GM21786 (cell line): ENCODE measurements around the gene ZMYM2.

Source experiments
- ATAC-seq: cut with Tn5 transposase; IDR thresholded peaks from one replicate; pipeline ENCODE4 v1.9.1; 2021; ENCODE audit not compliant: unreplicated experiment

Gene ZMYM2

DNA sequence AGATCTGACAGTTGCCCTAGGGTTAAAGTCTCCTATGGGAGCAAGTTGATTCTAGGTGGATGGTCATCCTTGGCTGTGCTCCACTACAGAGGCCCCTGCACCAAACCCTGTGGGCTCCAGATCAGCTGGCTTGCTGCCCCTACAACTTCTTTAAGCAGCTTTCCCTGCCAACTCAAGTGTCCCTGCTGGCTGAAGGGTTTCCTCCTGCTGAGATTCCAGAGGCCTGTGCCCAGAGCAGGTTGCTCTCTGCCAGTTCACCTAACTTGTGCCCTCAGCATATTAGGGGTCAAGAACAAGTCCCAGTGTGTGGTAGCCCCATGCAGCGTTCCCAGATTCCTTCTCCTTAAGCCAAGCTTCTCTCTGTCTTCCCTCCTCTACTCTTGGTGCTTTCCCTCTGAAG lies 85.6 kb downstream of the ZMYM2 start:
- ATAC-seq = no peak

DNA sequence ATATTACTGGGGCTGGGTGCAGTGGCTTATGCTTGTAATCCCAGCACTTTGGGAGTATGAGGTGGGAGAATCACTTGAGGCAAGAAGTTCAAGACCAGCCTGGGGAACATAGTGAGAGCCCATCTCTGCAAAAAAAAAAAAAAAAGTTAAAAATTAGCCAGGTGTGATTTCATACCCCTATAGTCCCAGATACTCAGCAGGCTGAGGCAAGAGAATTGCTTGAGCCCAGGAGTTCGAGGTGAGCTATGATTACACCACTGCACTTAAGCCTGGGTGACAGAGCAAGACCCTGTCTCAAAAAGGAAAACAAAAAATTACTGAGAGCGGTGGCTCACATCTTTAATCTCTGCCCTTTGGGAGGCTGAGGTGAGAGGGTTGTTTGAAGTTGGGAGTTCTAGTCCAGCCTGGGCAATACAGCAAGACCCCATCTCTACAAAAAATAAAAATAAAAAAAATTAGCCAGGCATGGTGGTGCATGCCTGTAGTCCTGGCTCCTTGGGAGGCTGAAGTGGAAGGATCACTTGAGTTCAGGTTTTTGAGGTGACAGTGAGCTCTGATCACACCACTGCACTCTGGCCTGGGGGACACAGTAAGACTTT lies 87.5 kb downstream of the ZMYM2 start:
- ATAC-seq = no peak

DNA sequence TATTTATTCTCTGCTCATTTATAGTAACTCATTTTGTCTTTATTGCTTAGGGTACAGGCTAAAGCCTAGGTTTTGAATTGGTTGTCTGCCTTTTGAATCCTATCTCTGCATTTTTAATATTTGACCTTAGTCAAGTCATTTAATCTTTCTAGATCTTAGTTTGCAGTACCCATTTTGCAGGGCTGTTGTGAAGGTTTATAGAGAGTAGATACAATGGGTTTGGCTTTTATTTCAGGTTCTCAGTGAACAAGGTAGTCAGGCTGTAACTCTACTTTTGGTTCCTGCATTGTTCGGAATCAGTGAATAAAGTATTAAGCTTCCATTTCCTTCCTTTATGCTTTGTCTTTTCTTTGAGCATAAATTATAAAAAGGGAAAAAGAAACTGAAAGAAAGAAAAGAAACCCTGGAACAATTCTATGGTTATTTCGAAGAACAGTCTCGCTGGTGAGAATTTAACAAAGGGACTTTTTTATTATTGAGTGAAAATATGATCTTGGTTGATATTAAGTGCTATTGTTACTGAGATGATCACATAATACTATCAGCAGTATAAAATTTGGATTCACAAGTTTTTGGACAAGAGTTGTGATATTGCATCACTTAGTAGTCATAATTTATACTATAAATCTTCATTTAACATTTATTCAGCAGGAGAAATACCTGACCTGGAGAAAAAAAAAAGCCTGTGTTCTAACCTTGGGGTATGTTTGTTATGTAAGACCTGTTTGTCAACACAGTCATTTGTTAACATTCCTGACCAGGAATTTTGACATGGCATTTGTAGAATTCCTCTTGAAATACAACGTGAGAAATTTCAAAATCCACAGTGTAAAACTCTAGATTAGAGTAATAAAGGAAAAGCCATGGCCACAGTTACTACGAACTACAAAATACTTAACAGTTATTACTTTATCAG lies 91.3 kb downstream of the ZMYM2 start:
- no peak for ATAC-seq

DNA sequence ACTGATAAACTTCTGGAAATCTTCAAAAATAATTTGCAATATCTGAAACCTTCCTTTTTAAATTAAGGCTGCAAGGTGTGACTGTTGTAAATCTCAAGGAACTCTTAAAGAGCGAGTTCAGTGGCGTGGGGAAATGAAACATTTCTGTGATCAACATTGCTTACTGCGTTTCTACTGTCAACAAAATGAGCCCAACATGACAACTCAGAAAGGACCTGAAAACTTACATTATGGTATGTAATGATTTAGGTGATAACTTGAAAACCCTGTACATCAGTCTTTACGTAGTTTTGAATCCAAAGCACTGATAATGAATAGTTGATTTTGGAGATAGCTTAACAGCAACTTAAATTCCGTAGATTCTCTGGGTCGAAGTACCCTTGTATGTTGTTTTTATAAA lies 92.8 kb downstream of the ZMYM2 start:
- ATAC-seq = no peak

DNA sequence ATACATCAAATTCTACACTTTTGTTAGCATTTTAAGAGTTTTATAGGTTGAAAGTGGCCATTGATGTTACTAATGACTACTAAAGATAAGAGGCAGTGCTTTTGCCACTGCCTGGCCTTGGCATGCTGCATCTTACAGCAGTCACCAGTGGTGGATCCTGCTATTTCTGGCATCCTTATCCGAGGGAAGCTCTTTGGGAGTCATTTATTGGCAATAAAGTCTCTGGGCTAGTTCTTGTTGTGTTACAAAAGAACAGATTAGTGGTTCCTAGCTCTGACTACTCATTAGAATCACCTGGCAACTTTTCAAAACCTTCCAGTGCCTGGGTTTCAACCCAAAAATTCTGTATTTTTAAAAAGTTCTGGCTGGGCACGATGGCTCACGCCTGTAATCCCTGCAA lies 94.5 kb downstream of the ZMYM2 start:
- ATAC-seq = no peak

DNA sequence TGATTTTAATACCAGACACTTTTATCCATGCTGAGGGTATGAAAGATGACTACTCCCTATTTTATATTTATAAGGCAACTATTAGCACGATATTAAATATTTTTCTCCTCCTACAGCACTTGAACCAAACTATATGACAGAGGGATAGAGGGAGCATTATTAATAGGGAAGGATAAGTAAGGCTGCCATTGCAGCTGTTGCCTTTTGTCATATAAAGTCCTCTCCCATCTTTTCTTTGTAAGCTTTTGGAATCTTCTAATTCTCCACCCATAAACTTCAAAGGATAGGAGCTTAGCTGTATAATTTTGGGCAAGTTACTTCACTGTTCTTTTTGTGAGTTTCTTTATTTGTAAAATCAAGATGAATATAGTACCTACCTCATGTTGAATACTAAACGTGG lies 95.4 kb downstream of the ZMYM2 start:
- no peak for ATAC-seq

DNA sequence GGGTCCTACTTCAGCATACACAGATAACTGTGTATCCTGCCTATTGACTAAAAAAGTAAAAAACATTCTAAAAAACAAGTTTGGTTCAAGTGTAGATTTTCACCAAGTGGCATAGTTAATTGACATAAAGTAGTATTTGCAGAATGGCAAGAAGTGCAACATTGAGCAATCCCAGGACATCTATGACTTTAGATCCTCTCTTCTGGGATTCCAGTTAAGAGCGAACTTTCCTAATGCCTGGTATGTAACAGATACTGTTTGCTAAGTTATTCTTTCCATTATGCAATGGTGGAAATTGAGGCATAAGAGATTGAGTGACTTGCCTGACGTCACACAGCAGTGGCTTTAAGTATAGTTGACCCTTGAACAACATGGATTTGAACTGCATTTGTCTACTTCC lies 96.1 kb downstream of the ZMYM2 start:
- ATAC-seq = no peak

DNA sequence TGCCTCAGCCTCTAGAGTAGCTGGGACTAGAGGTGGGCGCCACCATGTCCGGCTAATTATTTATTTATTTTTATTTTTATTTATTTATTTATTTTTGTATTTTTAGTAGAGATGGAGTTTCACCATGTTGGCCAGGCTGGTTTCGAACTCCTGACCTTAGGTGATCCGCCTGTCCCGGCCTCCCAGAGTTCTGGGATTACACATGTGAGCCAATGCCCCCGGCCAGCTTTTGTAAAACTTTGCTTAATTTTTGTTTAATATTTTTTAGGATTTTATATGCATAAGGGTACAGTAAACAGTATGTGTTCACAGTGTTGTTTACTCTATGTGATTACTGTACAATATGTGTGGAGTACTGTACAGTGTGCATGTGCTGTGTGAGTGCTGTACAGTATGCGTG lies 98.7 kb downstream of the ZMYM2 start:
- ATAC-seq = no peak

DNA sequence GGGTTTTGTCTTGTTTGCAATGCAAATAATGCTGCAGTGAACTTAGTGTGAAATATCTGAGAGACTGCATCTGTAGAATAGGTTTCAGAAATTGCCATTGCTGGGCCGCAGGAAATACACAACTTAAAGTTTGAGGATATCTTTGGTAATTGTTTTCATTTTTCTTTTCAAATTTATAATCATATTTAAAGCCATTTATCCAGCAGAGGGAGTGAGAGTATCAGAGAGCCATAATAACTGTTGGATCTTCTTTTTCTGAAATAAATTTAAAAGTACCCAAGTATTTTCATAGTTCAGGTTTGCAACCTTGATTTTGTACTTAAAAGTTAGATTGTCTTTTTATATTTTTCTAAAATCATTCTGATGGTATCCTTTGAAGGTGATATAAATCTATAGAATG lies 99.4 kb downstream of the ZMYM2 start:
- no peak for ATAC-seq

DNA sequence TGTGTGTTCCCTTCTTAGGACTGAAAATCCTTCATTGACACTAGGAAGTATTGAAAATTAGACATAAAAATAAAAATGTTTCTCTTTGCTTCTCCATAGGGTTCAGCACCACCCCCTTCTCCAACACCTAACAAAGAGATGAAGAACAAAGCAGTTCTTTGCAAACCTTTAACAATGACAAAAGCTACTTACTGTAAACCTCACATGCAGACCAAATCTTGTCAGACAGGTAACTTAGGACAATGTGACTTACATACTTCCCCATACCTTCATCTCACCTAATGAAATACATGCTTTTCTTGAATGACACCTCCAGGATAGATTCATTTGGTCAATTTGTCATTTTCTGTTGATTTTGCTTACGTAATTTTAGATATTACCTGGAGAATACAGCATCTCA lies 99.9 kb downstream of the ZMYM2 start:
- no peak for ATAC-seq

DNA sequence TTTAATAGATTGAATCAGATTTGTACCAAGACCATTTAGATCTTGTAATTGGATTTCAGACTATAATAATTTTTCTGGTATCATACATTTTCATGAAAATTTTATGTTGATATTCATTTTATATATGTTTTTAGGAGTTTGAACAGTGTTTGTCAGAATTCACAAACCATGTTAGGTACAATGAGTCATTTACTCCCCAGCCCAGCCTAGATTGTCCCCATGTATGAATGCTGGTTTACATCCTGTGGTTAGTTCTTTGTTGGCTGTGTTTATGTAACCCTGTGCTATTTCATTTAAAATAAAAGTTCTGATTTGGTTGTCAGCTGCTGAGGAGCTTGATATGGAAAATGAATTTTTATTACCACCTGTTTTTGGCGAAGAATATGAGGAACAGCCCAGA lies 105.6 kb downstream of the ZMYM2 start:
- no peak for ATAC-seq

DNA sequence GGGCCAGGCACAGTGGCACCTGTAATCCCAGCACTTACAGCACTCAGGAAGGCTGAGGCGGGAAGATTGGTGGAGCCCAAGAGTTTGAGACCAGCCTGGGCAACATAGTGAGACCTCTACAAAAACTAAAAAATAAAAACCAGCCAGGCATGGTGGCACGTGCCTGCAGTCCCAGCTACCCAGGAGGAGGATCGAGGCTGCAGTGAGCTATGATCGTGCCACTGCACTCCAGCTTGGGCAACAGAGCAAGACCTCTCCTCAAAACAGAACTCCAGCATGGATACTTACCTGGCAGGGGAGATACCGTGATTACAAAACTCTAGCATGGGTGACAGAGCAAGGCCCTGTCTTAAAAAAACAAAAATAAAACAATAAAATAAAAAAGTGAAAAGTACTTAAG lies 107.0 kb downstream of the ZMYM2 start:
- no peak for ATAC-seq

DNA sequence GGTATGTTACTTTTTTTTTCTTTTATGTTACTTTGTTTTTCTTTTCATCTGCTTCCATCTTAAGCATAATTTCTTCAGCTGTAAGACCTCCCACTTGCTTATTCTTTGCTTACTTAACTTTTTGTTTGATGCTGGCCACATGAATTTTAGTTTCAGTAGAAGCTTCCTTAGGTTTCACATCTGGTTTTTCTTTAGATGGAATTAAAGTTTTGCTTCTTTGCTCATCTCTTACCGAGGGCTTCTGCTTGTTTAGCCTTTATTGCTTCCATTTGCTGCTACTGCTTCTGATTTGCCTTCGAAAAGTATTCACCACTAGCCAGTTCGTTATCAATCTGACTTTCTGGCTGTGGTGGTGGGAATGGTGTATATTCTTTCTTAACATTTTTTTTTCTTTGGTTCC lies 111.4 kb downstream of the ZMYM2 start:
- ATAC-seq = no peak

DNA sequence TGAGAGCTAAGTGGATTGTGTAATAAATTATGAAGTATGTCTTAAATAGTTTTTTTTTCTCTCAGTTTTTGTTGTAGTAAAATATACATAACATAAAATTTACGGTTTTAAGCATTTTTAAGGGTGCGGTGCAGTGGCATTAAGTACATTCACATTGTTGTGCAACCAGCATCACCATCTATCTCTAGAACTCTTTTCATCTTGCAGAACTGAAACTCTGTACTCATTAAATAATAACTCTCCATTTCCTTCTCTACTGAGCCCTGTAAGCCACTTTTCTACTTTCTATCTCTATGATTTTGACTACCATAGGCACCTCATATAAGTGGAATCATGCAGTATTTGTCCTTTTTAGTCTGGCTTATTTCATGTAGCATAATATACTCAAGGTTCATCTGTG lies 115.2 kb downstream of the ZMYM2 start:
- peak; percentile 91 for ATAC-seq

DNA sequence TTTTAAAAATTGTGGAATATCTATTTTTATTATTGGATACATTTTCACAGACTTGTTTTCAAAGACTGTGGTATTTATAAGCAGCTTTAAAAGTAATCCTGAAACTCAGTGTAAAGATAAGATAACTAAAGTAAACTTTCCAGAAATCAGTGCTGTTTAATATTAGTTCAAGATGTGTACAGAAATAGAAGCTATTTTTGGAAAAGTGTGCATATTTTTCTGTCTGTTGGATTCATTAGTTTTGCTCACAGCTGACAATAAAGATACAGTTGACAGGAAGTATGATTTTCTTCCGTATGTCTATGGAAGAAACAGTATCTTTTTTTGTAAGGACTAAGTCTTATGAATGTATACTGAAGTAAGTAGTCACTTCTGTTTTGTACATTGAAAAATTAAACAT lies 116.4 kb downstream of the ZMYM2 start:
- no peak for ATAC-seq

DNA sequence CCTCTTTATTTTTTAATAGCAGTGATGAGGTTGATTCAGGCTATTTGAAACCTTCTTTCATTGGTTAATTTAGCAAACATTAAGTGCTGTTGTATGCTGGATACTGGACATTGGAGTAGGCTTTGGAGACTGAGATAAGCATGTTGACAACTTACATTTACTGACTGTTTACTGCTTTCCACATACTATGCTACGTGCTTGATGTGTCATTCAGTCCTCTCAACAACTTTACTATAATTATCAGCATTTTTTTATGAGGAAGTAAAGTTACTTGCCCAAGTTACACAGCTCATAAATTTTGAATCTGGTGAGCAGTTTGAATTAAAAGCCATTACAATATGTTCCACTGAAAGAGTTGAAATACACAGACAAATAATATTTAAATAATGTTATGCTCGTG lies 118.6 kb downstream of the ZMYM2 start:
- ATAC-seq = no peak

DNA sequence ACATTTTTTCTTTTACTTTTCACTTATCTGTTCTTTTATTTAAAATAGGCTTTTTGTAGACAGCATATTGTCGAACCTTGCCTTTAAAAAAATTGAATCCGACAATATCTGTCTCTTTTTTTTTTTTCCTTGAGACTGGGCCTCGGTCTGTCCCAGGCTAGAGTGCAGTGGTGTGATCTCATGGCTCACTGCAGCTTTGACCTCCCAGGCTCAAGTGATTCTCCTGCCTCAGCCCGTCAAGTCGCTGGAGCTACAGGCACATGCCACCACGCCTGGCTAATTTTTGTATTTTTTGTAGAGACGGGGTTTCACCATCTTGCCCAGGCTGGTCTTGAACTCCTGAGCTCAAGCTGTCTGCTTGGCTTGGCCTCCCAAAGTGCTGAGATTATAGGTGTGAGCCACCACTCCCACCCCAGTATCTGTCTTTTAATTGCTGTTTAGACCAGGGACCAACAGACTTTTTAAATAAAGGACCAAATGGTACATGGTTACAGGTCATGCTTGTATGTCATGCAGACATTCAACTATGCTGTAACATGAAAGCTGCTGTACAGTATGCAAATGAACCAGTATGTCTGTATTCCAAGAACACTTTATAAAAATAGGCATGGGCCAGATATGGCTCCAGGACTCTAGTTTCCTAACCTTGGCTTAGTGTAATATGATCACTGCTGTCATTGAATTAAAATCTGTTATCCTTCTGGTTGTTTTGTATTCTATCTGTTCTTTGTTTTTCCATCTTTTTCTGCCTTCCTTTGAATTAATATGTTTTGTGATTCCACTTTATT lies 122.0 kb downstream of the ZMYM2 start:
- ATAC-seq = no peak

DNA sequence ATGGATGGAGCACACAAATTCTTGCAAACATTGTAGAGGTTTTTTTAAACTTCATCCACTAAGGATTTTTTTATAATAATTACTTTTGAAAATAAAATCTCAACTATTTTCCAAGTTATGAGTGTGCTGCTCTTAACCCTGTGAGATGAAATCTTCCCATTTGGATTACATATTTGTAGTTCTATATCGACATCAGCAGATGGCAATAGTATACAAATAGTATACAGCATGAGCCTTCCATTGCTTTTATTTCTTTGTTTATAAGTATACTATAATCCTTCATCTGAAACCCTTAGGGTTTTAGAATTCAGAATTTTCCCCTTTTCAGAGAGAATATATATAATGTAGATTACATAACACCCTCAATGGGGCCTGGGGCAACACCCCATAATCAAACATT lies 131.8 kb downstream of the ZMYM2 start:
- no peak for ATAC-seq

DNA sequence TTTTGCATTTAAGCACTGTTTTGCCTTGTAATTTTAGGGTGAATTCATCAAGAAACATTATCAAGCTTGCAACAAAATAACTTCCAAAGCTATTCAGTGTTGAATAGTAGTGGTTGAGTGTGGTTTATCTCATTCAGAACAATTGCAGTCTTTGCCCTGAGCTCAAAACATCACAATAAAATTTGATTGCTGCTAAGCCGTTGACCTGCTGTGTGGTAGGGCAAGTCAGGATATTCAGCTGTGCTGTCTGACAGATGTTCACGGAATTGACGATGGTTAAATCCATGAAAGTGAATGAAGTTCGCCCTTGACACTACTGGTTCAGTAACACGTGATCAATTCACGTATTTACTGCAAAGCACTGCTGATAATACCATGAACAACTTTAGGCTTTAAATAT lies 135.4 kb downstream of the ZMYM2 start:
- ATAC-seq = no peak

DNA sequence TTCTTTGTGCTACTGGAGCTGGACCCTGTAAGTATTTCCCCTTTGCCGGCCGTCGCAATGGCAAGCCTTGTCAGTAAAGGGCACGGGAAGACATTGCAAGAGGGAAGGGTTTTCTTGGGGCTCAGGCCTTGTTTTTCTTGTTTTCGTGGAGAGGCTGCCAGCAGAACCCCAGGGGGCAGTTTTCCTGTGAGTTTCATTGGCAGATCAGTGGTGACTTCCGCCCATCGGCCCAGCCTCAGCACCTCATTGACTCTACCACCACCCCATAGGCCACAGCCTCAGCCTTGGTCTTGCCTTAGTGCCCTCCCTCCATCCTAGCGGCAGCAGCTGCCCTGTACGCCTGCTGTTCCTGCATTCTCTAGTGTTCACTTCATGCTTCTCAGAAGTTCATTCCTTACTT lies 140.8 kb downstream of the ZMYM2 start:
- ATAC-seq = no peak

DNA sequence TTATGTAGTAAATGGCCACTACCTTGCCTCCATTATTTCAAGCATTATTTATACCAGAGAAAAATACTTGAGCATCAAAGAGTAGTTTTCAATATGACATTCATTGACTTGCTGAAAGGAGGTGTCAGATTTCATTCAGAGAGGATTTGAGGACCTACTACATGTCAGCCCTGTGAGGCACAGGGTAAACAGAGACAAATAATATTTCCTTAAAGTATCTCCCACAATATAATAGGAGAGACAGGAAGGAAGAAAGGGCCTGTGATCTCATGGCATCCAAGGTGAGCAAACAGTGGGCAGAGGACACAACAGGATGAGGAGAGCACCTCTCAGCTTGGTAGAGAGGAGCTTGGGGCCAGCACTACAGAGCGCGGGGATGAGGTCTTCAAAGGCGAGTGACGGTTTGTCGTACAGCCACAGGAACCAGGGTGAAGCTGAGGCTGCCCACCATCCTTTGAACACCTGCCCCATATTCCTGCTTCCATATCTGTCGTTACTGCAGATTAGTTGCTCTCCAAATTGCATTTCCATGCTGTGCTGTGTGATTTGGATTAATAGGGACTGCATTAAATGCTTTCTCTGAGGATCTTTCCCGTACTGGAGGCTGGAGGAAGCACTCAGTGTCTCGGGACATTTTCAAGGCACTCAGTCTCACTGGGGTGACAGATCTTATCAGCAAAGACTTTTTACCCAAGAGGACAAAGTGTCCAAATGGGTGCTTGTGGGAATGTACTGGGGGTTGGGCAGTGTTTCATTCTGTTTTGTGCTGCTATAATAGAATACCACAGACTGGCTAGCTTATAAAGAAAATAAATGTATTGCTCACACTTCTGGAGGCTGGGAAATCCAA lies 143.2 kb downstream of the ZMYM2 start:
- ATAC-seq = no peak
